ENCODE measurements around the gene LRRC23.
A peak's percentile ranks its signal among the peaks of the same experiment; 100 is the strongest.

The LRRC23 gene

GRCh38 chr12:6912164-6912935, 7.7 kb downstream of the LRRC23 start:
- no peak for DNase-seq (ENCODE audit: low read depth)
- no peak overlapping the region for H3K4me3 ChIP-seq (ENCODE audit: low read depth, low read length)

DNA sequence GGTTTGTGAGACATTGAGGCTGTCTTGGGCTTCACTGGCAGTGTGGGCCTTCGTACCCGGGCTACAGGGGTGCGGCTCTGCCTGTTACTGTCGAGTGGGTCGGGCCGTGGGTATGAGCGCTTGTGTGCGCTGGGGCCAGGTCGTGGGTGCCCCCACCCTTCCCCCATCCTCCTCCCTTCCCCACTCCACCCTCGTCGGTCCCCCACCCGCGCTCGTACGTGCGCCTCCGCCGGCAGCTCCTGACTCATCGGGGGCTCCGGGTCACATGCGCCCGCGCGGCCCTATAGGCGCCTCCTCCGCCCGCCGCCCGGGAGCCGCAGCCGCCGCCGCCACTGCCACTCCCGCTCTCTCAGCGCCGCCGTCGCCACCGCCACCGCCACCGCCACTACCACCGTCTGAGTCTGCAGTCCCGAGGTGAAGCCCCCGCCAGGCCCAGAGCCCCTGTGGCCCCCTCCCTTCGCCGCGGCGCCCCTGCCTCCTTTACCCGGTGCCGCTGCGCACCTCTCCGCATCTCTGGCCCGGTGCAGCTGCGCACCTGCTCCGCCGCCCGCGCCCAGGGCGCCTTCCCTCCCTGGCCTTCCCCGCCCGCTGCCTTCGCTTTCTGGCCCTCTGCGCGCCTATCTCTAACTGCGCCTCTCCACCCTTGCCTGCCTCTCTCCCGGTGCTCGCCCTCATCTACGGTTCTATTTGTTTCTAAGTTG, 9.8 kb downstream of the LRRC23 start, which contains the start of gene ENO2:
Gene ENO2, plus strand, starts transcription at position 335 of the 701 bp plus-strand sequence. CDS start 1,253 bp downstream, outside the sequence.
- peak within 1 kb of the TSS; percentile 53 for H3K4me3 ChIP-seq (ENCODE audit: low read depth, low read length)
- TF ChIP-seq CTCF (IDR thresholded peaks at IDR 0.05; ENCODE audit: low read depth, low read length, missing control alignments), result no peak
- in situ Hi-C loops (cut with HindIII; ENCODE audit: low sequenced_read_pairs), result no loop called here
- DNase-seq (ENCODE audit: low read depth), result no peak

More at GRCh38 chr12:6912164-6912935, 7.7 kb downstream of the LRRC23 start:
- in situ Hi-C loops (cut with HindIII; ENCODE audit: low sequenced_read_pairs), result no loop called here
- TF ChIP-seq CTCF (IDR thresholded peaks at IDR 0.05; ENCODE audit: low read depth, low read length, missing control alignments), result no peak

DNA sequence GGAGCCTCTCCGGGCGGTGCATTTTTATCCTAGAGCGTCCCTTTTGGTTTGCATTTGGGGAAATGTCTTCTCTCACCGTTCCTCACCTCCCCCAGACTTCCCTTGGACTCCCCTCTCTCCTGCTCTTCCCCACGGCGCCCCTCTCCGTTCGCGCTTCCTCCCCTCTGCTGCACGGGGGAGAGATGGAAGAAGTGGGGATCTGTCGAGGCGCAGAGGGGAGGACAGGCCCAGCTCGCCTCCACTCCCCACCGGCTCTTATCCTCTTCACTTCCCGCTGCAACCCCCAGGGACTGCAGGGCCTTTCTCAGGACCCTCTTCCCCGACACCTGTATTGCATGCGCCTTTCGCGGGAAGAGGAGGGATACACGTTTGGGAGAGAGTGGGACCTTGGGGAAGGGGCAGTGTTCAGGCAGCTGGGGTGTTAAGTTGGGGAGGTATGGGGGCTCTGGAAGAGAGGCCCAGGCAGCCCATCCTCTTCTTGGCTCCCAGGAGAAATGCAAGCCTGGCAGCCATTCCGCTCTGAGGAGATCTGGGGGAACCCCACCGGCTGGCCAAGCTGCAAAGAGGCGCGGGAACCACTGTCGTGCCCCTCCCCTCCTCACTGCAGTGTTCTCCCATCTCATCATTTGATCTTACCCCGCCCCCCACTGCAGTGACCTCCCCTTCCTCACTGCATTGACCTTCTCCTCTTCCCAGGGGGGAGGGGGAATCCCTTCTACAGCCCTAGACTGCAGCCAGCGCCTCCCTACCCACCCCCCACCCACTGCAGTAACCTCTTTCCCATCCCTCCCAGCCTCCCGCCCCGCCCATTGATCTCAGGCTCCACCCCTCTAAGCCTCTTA, 10.5 kb downstream of the LRRC23 start:
- DNase-seq (ENCODE audit: low read depth), result no peak
- H3K4me3 ChIP-seq (ENCODE audit: low read depth, low read length), result peak overlapping the region; percentile 53
- in situ Hi-C loops (cut with HindIII; ENCODE audit: low sequenced_read_pairs), result no loop called here
- no peak for TF ChIP-seq CTCF (IDR thresholded peaks at IDR 0.05; ENCODE audit: low read depth, low read length, missing control alignments)

GRCh38 chr12:6915789-6916285, 11.2 kb downstream of the LRRC23 start:
- no peak for DNase-seq (ENCODE audit: low read depth)
- no peak overlapping the region for H3K4me3 ChIP-seq (ENCODE audit: low read depth, low read length)
- TF ChIP-seq CTCF (IDR thresholded peaks at IDR 0.05; ENCODE audit: low read depth, low read length, missing control alignments), result no peak
- in situ Hi-C loops (cut with HindIII; ENCODE audit: low sequenced_read_pairs), result no loop called here

DNA sequence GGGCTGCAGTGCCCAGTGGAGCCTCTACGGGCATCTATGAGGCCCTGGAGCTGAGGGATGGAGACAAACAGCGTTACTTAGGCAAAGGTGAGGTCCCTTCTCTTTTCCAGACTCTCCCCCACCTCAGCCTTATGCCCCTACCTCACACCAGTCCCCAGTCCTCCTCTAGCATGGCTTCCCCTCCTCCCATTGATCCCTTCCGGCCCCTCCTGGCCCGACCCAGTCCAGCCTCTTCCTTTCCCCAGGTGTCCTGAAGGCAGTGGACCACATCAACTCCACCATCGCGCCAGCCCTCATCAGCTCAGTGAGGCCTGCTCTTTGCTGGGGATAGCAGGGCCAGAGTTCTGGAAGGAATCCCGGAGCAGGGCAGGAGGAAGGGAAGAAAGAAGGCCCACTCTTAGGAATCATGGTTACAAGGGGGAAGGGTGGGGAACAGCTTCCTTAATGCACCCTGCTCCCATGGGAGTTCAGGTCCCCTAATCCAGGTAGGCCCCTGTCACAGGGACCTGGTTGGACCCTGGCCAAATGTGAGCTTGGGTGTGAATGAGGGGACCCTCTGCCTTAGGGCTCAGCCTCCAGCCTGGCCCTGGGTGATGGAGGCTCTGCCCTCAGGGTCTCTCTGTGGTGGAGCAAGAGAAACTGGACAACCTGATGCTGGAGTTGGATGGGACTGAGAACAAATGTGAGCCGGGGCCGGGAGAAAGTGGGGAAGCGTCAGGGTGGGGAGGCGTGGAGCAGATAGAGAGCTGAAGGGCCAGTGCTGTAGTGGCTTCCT, 12.0 kb downstream of the LRRC23 start:
- no peak for TF ChIP-seq CTCF (IDR thresholded peaks at IDR 0.05; ENCODE audit: low read depth, low read length, missing control alignments)
- in situ Hi-C loops (cut with HindIII; ENCODE audit: low sequenced_read_pairs), result no loop called here
- no peak overlapping the region for H3K4me3 ChIP-seq (ENCODE audit: low read depth, low read length)
- DNase-seq (ENCODE audit: low read depth), result no peak
